Motor neuron (in vitro differentiated cells): ENCODE results near the gene RGL1. TPM values are rescaled to one million over a fixed set of nuclear protein-coding genes. Genes with fewer than 3 reads are reported as not detected.

ENCODE experiments used
- ATAC-seq, 8 experiments: fragments of 200-7000 bp; cut with Tn5 transposase; replicated peaks in 6 of 8; 2 replicates each; pipeline ENCODE4 v1.8.0; 2021; ENCODE audit warnings: mild to moderate bottlenecking in 8 of 8, moderate library complexity in 8 of 8
- H3K27ac ChIP-seq, 2 donors: fragments of 250-450 bp; sonication (Bioruptor Pico); 2 replicates each; pipeline ENCODE4 v1.9.0; 2021; ENCODE audit warnings: antibody characterized with exemption in 2 of 2, mild to moderate bottlenecking in 2 of 2, moderate library complexity in 1 of 2
- H3K4me1 ChIP-seq, 2 donors: fragments of 250-450 bp; sonication (Bioruptor Pico); replicated peaks in 1 of 2; 2 replicates each; pipeline ENCODE4 v1.6.1; 2021; ENCODE audit warnings: antibody characterized with exemption in 2 of 2, mild to moderate bottlenecking in 2 of 2, moderate library complexity in 1 of 2
- H3K4me3 ChIP-seq, 5 donors: fragments of 250-450 bp; sonication (Bioruptor Pico); 2 replicates each; pipeline ENCODE4 v1.9.0; 2021; ENCODE audit warnings: antibody characterized with exemption in 5 of 5, mild to moderate bottlenecking in 5 of 5, moderate library complexity in 4 of 5
- WGBS, 10 experiments: fragments of 450-650 bp; shearing (Covaris generic); methylation state at CpG; one replicate each; pipeline ENCODE4 v1.0.0; 2022; 5-methylcytosine and 5-hydroxymethylcytosine counted together
- in situ Hi-C, 9 experiments: fragments of 400-800 bp; cut with MboI; loops; one replicate each; pipeline ENCODE4 v1.15.0; 2021; ENCODE audit warnings: low sequenced_read_pairs in 9 of 9, low pct_unique_long_range_greater_than_20kb in 2 of 9; ENCODE audit not compliant: unreplicated experiment in 9 of 9
- total RNA-seq, 8 experiments: library from RNA; unstranded; fragments of 300-600 nt; gene quantifications; 2 replicates each; pipeline versions ENCODE4 v1.2.3 to v1.2.4, GENCODE V29; 2022

RGL1 gene
- total RNA-seq, 8 experiments from 2014 or later = 8.4 to 92.5 (median 18.0) TPM

DNA sequence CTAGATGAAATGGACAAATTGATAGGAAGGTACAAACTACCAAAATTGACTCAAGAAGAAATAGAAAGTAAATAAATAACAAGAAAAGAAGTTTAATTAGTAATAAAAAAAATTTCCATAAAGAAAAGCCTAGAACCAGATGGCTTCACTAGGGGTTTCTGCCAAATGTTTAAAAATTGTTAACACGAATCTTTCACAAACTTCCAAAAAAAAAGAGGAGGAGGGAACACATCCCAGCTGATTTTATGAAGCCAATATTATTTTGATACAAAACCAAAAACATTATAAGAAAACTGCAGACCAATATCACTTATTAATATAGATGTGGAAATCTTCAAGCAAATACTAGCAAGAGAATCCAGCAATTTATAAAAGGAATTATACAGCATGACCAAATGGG, 143.1 kb downstream of the RGL1 start:
- ATAC-seq = no peak
- Histone ChIP-seq H3K4me3 (no peak overlapping the region), H3K4me1 (peaks cover 32 to 34% of the 10 kb centered on the region in 2 donors), H3K27ac (no peak overlapping the region)
- in situ Hi-C loops = loop anchor here in 2 of 9 experiments (25.0 kb wide), 1 partner anchor 89 kb away; the partner anchor contains the start of gene COLGALT2 (in 2 of the 2)
- 27 to 100% (median 78%) methylated on average over 1 of the region's 1 CpG; no CpG with 5 or more reads in 1 of the 10 experiments for WGBS, 10 experiments

DNA sequence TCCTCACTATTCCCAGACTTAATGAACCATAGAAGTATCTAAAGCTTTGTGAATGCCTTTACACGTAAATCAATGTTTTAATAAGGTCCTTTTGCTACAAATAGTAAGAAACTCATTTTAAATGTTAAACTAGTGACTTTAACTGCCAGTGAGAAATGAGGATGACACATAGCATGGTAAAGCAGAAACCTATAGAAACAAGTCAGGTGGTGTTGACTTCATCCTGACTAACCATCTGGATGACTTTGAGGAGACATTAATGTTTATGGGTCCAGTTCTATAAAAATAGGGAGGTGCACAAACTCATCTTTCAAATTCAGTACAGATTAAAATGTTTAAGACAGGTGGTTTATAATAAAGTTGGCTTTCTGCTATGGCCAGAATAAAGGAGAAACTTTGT, 147.2 kb downstream of the RGL1 start:
- no peak overlapping the region for H3K4me3 ChIP-seq
- no peak overlapping the region for H3K27ac ChIP-seq
- H3K4me1 ChIP-seq = no peaks in the 10 kb centered on the region
- no peak for ATAC-seq
- WGBS, 10 experiments = 90 to 100% (median 100%) methylated on average over 1 of the region's 1 CpG; no CpG with 5 or more reads in 5 of the 10 experiments
- in situ Hi-C loops = no loop called here

DNA sequence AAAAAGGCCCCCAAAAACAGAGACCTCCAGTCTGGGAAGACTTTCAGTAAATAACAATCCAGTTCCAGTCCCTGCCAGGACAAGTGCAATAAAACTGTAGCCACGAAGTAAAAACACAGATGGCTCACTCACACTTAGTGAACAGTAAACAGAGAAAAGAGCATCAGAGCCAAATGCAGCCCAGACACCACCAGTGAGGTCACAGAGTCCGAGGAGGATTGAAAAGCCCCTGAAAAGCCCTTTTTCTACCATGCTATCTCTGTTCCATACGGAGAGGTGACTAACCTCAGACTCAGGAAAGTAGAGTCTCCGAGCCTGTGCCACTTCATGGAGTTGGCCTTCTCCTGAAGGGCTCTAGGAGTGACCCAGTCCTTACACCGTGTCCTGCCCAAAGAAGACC, 148.1 kb downstream of the RGL1 start:
- in situ Hi-C loops = no loop called here
- H3K4me1 ChIP-seq = no peaks in the 10 kb centered on the region
- 0 to 53% (median 43%) methylated on average over 1 to 5 of the region's 5 CpGs; no CpG with 5 or more reads in 3 of the 10 experiments for WGBS, 10 experiments
- H3K4me3 ChIP-seq = no peak overlapping the region
- H3K27ac ChIP-seq = no peak overlapping the region
- ATAC-seq = peak in 1 of 8 experiments; percentile 48

DNA sequence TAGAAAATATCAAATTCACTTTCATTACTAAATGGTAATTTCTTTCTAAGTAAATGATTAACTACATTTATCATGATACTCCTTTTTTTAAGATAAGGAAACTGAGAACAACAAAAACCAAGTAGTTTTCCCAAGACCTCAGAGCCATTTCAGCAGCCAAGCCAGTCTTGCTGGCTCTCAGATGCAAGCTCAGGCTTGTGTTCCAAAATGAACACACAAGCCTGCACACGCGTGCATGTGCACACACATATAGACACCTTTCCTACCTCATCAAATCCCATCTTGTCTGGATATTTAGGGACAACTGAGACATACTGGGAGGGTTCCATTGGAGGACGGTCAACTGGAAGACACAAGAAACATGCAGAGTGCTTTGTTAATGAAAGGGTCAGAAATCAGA, 149.6 kb downstream of the RGL1 start:
- 60 to 96% (median 93%) methylated on average over 1 to 3 of the region's 3 CpGs; no CpG with 5 or more reads in 3 of the 10 experiments for WGBS, 10 experiments
- Histone ChIP-seq H3K4me3 (no peak overlapping the region), H3K4me1 (no peaks in the 10 kb centered on the region), H3K27ac (no peak overlapping the region)
- in situ Hi-C loops = no loop called here
- ATAC-seq = no peak

DNA sequence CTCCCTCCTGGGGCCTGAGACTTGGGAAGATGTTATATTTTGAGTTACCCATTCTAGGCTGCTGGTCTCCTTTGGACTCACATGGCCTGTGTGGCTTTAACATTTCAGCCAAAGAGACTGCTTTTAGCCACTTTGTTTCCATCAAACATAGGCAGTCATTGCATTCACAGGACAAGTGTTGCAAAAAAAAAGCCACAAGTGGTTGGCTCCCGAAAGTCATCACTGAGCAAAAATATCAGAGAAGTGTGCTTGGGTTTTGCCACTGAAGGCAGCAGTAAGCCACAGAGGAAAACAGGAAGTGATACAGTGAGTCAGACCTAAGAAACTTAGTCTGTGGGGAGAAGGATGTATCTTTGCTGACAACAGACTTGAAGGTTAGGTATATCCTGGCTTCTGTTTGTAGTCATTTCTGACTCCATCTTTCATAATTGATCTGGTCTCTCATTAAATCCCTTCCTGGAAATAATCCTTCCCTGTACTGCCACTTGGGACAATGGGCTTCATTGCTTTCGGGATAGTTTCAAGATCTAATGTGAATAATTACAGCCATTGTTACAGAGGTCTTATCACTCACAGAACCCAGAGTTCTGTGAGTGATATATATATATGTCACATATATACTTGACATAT, 151.8 kb downstream of the RGL1 start:
- no peaks in the 10 kb centered on the region for H3K4me1 ChIP-seq
- no peak overlapping the region for H3K27ac ChIP-seq
- in situ Hi-C loops = no loop called here
- H3K4me3 ChIP-seq = no peak overlapping the region
- WGBS, 10 experiments = 0 to 100% (median 93%) methylated on average over 1 to 2 of the region's 2 CpGs; no CpG with 5 or more reads in 2 of the 10 experiments
- ATAC-seq = peak in 2 of 8 experiments; percentile 84 to 92

DNA sequence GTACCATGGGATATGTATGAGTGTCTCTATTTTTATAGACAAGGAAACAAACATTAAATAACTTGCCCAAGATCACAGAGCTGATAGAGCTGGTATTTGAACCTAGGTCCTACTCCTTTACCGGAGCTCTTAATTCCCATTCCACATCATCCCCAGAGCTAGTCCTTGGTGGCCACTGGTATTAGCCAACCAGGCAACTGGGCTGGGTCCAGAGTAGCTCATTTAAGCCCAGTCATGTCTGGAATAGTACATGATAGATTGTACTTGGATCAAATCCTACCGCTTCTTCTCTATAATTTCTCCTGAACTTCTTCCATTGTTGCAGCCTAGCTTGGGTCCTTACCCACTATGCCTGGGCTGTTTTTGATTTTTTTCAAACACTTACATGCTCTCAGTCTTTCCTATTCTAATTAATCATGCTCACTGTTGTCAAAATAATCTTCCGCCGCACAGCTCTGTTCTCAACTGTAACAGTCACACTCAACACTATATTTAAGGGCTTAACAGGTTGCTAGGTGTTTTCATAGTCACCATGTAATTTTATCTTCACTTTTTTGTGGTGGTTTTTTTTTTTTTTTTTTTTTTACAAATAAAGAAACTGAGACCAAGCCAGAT, 152.4 kb downstream of the RGL1 start:
- in situ Hi-C loops = no loop called here
- H3K27ac ChIP-seq = no peak overlapping the region

DNA sequence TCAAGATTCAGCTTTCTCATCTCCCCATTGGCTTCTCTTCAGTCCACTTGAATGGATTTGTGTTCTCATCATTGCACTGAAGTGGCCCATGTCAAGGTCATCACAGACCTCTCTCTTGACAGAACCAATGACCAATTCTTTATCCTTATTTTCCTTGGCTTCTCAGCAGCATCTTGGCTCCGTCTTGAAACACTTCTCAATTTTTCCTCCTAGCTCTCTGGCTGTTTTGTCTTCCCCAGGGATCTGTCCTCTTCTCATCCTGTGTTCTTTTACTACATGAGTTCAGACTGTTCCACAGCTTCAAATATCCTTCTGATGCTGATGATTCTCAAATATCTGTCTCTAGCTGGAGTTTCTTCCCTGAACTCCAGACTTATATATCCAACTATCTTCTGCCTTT, 154.0 kb downstream of the RGL1 start:
- 43 to 100% (median 82%) methylated on average over 1 of the region's 1 CpG for WGBS, 10 experiments
- no peak for ATAC-seq
- no peaks in the 10 kb centered on the region for H3K4me1 ChIP-seq
- in situ Hi-C loops = no loop called here
- H3K27ac ChIP-seq = no peak overlapping the region
- no peak overlapping the region for H3K4me3 ChIP-seq

More for the DNA sequence above, 152.4 kb downstream of the RGL1 start:
- ATAC-seq = no peak
- 80 to 100% (median 100%) methylated on average over 2 to 4 of the region's 4 CpGs; no CpG with 5 or more reads in 1 of the 10 experiments for WGBS, 10 experiments
- H3K4me1 ChIP-seq = no peaks in the 10 kb centered on the region
- H3K4me3 ChIP-seq = no peak overlapping the region

DNA sequence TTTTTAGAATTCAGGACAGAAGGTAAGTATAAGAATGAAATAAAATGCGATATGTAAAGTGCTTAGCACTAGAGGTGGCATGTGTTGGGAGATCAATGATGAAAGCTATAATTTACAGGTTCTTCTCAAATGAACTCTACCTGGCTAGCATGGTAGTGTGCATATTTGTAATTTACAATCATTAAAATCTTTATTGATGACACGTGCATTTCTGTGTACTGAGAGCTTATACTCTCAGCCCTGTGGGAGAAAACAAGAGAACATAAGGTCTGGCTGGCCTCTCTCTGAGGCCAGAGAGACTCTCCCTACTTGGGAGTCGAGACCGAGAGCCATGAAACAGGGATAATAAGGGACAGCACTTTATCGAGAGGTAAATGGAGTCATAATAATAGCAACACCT, 156.2 kb downstream of the RGL1 start:
- WGBS, 10 experiments = 17 to 96% (median 73%) methylated on average over 1 to 5 of the region's 5 CpGs; no CpG with 5 or more reads in 1 of the 10 experiments
- Histone ChIP-seq H3K4me3 (no peak overlapping the region), H3K27ac (no peak overlapping the region), H3K4me1 (peaks cover 0 to 11% of the 10 kb centered on the region in 2 donors)
- ATAC-seq = no peak
- in situ Hi-C loops = no loop called here

DNA sequence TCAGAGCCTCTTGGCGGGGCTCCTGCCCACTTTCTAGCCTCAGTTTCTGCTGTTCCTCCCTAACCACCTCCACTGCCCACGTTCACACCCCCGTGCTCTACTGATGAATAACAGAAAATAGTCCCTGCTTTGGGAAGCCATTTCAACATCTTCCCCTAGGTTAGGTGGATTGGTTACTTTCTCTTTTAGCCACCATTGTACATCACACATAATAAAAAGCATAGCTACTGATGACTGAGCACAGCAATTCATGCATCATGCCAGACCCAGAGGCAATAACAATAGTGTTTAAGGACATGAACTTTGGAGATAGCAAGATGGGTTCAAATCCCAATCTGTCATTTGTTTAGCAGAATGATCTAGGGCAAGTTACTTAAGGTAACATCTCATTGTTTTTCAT, 158.0 kb downstream of the RGL1 start:
- H3K4me1 ChIP-seq = peaks cover 0 to 16% of the 10 kb centered on the region in 2 donors
- 40 to 100% (median 93%) methylated on average over 1 to 3 of the region's 3 CpGs; no CpG with 5 or more reads in 1 of the 10 experiments for WGBS, 10 experiments
- ATAC-seq = no peak
- H3K4me3 ChIP-seq = no peak overlapping the region
- in situ Hi-C loops = no loop called here
- no peak overlapping the region for H3K27ac ChIP-seq

DNA sequence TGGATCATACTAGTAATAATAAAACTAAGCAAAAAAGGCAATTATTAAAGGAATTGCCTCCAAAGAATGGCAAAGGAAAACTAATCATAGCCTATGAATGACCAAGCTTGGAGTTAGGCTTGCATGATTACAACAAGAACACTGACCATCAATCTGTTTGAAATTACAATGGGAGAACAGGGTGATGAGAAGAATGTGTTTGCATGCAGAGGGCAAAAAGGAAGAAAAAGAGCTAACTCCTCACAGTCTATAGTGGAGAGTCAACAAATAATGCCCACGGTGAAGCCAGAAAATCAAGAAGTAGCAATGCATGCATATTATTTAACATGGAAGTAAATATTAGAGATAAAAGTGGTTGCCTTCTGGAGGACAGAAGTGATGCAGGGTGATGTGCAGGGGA, 160.8 kb downstream of the RGL1 start:
- peaks cover 0 to 19% of the 10 kb centered on the region in 2 donors for H3K4me1 ChIP-seq
- no peak overlapping the region for H3K27ac ChIP-seq
- in situ Hi-C loops = no loop called here
- ATAC-seq = peak in 3 of 8 experiments; percentile 53 to 96 (median 71)
- no peak overlapping the region for H3K4me3 ChIP-seq
- WGBS, 10 experiments = 0 to 100% (median 58%) methylated on average over 1 of the region's 1 CpG; no CpG with 5 or more reads in 2 of the 10 experiments

DNA sequence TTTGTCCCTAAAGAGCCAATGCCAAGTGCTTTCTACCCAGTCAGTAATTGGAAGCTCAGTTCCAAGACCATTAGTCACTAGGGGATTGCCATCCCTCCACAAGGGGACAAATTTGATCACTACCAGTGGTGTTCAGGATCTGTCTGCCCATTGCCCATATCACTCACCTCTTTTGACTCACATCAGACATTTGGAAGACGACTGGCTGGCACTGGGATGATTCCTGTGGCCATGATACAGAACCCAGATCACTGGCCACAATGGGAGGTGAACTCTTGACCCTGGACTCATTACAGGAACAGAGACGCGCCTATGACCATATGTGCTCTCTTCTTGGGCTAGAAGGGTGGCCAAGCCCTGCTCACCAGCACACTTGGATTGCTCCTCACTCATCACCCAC, 161.6 kb downstream of the RGL1 start:
- 75 to 100% (median 91%) methylated on average over 1 to 3 of the region's 3 CpGs; no CpG with 5 or more reads in 6 of the 10 experiments for WGBS, 10 experiments
- Histone ChIP-seq H3K4me3 (no peak overlapping the region), H3K27ac (no peak overlapping the region), H3K4me1 (peaks cover 0 to 19% of the 10 kb centered on the region in 2 donors)
- in situ Hi-C loops = no loop called here
- ATAC-seq = peak in 1 of 8 experiments; percentile 82

DNA sequence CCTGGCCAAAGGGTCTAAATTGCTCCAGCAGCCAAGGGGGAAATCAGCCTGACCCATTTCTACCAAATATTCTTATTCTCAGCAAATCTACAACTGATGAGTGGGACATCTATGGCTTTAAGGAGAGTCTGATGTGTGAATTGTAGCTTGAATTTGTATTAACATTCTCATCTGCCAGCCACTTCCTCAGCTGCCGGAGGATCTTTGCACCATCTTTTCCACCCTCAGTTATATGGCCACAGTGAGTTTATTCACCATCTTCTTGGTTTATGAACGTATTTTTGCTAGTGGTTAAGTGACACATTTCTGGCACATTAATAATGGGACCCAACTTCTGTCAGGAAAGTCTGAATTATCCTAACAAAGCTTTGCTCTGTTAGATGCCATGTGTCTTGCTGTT, 163.0 kb downstream of the RGL1 start:
- Histone ChIP-seq H3K27ac (no peak overlapping the region), H3K4me3 (no peak overlapping the region), H3K4me1 (peaks cover 0 to 19% of the 10 kb centered on the region in 2 donors)

DNA sequence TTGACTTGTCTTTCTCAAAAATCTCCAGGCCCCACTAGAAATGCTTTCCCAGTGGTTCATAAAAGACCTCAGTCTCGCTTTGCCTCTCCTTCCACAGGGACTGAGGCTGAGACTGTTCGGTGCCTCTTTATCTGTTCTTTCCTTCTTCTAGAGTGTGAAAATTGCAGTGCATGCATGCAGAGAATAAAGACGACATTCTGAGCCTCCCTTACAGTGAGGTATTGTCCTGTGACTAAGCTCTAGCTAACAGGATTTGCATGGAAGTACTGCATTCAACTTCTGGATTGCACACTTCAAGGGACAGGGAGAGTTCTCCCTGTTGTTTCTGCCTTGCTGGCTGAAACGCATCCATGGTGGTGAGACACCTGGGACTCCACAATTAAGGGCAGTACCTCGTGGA, 163.5 kb downstream of the RGL1 start:
- in situ Hi-C loops = no loop called here
- ATAC-seq = peak in 5 of 8 experiments; percentile 22 to 53 (median 32)
- WGBS, 10 experiments = 60 to 100% (median 69%) methylated on average over 1 to 5 of the region's 5 CpGs
- Histone ChIP-seq H3K4me1 (peaks cover 0 to 19% of the 10 kb centered on the region in 2 donors), H3K4me3 (no peak overlapping the region), H3K27ac (no peak overlapping the region)

More for the DNA sequence above, 163.0 kb downstream of the RGL1 start:
- WGBS, 10 experiments = 57 to 100% (median 90%) methylated on average over 1 to 2 of the region's 2 CpGs; no CpG with 5 or more reads in 1 of the 10 experiments
- in situ Hi-C loops = no loop called here
- no peak for ATAC-seq
